Bone marrow (tissue), 2 donors: Measurements from ENCODE around the gene ZC3H12A.

ENCODE experiments used
- DNase-seq, 2 donors: peaks; one replicate each; lab custom pipeline; 2025; lab: John Stamatoyannopoulos, UW

Gene ZC3H12A

GRCh38 chr1:37478890-37479254, 4.5 kb downstream of the ZC3H12A start:
- peak in 1 of 2 donors; percentile 68 for DNase-seq

- DNase-seq, result peak; percentile 72 to 73
Observed at GRCh38 chr1:37479255-37480124, 5.1 kb downstream of the ZC3H12A start.

GRCh38 chr1:37480125-37480466, 5.7 kb downstream of the ZC3H12A start:
- no peak for DNase-seq

- DNase-seq, result no peak
Observed at GRCh38 chr1:37480581-37481288, 6.4 kb downstream of the ZC3H12A start.

GRCh38 chr1:37481289-37482003, 7.1 kb downstream of the ZC3H12A start:
- no peak for DNase-seq

GRCh38 chr1:37482004-37482785, 7.8 kb downstream of the ZC3H12A start:
- DNase-seq, result no peak

GRCh38 chr1:37482796-37483744, 8.7 kb downstream of the ZC3H12A start:
- DNase-seq, result no peak

GRCh38 chr1:37483785-37484184, 9.4 kb downstream of the ZC3H12A start:
- DNase-seq, result no peak

- no peak for DNase-seq
Observed at GRCh38 chr1:37484325-37485051, 10.1 kb downstream of the ZC3H12A start.

- no peak for DNase-seq
Observed at GRCh38 chr1:37485902-37486679, 11.7 kb downstream of the ZC3H12A start.

- peak; percentile 41 to 53 for DNase-seq
Observed at GRCh38 chr1:37486680-37487618, 12.6 kb downstream of the ZC3H12A start.

- no peak for DNase-seq
Observed at GRCh38 chr1:37487619-37487984, 13.2 kb downstream of the ZC3H12A start.

- DNase-seq, result no peak
Observed at GRCh38 chr1:37493336-37494098, 19.1 kb downstream of the ZC3H12A start.

GRCh38 chr1:37495875-37496274, 21.5 kb downstream of the ZC3H12A start:
- DNase-seq, result no peak

- no peak for DNase-seq
Observed at GRCh38 chr1:37497832-37498231, 23.5 kb downstream of the ZC3H12A start.

- DNase-seq, result no peak
Observed at GRCh38 chr1:37498872-37499617, 24.7 kb downstream of the ZC3H12A start.

GRCh38 chr1:37501661-37502060, 27.3 kb downstream of the ZC3H12A start:
- DNase-seq, result no peak
